Thyroid gland (tissue), 4 donors: Measurements from ENCODE around the gene CACNG7. TPM values are rescaled to one million over a fixed set of nuclear protein-coding genes. Genes with fewer than 3 reads are reported as not detected.

Experiments
- DNase-seq, 2 donors: peaks; one replicate each; pipeline ENCODE4 v3.0.0-alpha.2; 2019
- H3K27ac ChIP-seq, 3 donors: fragments of 200-600 bp; sonication (generic); 1 replicate in 2 of 3; 2 replicates in 1 of 3; pipeline ENCODE4 v1.5.1; 2016 to 2019; ENCODE audit warnings: mild to moderate bottlenecking in 1 of 3, moderate library complexity in 1 of 3
- H3K27me3 ChIP-seq: fragments of 200-600 bp; sonication (generic); one replicate; pipeline ENCODE4 v1.5.1; 2019
- H3K36me3 ChIP-seq, 2 donors: fragments of 200-600 bp; sonication (generic); one replicate each; pipeline ENCODE4 v1.5.1; 2016 to 2019
- H3K4me1 ChIP-seq, 2 donors: fragments of 200-600 bp; sonication (generic); one replicate each; pipeline ENCODE4 v1.5.1; 2017 to 2019
- H3K4me3 ChIP-seq, 3 donors: fragments of 200-600 bp; sonication (generic); replicated peaks in 1 of 3; 1 replicate in 2 of 3; 2 replicates in 1 of 3; pipeline ENCODE4 v1.5.1; 2016; ENCODE audit warnings: mild to moderate bottlenecking in 1 of 3
- H3K9me3 ChIP-seq: fragments of 200-600 bp; sonication (generic); one replicate; pipeline ENCODE4 v1.5.1; 2017
- CTCF ChIP-seq, 6 experiments: fragments of 200-600 bp in 3 of 6; fragments of 450-650 bp in 3 of 6; sonication (generic) in 3 of 6; IDR thresholded peaks; one replicate each; pipeline ENCODE4 v1.5.1; 2016 to 2019; ENCODE audit warnings: antibody characterized with exemption in 6 of 6, mild to moderate bottlenecking in 2 of 6, inconsistent platforms in 1 of 6, moderate library complexity in 1 of 6
- POLR2A ChIP-seq, 2 donors: fragments of 450-650 bp; IDR thresholded peaks; one replicate each; pipeline ENCODE4 v1.6.1; 2017; ENCODE audit warnings: antibody characterized with exemption in 2 of 2, mild to moderate bottlenecking in 2 of 2, moderate library complexity in 1 of 2
- WGBS, 2 donors: methylation state at CpG; one replicate each; pipeline ENCODE4 v1.1.5; 2017; 5-methylcytosine and 5-hydroxymethylcytosine counted together
- intact Hi-C: fragments of 100-400 bp; cut with DNase I; formaldehyde crosslinking; loops from one replicate; pipeline ENCODE4 v1.15.1; 2023
- total RNA-seq, 4 donors: library from RNA; depleted of rRNA; stranded (reverse); fragments of >200 nt; gene quantifications; one replicate each; pipeline ENCODE4 v1.2.3, GENCODE V29; 2016

The CACNG7 gene
- total RNA-seq, 4 donors from 2014 or later, result not detected

GRCh38 chr19:53909471-53910169, 542 bp downstream of the CACNG7 start:
- H3K36me3 ChIP-seq, result no peaks in the 10 kb centered on the region
- no peaks in the 10 kb centered on the region for H3K4me1 ChIP-seq
- H3K27ac ChIP-seq, result no peak overlapping the region
- peaks cover 25% of the 10 kb centered on the region for H3K27me3 ChIP-seq
- intact Hi-C loops, result no loop called here
- TF ChIP-seq CTCF (IDR thresholded peaks at IDR 0.05), result no peak
- TF ChIP-seq POLR2A (IDR thresholded peaks at IDR 0.05), result no peak
- no peaks in the 10 kb centered on the region for H3K9me3 ChIP-seq
- WGBS, 2 donors, result 0 to 1% methylated on average over 17 to 30 of the region's 47 CpGs
- H3K4me3 ChIP-seq, result no peak overlapping the region
- no peak for DNase-seq

DNA sequence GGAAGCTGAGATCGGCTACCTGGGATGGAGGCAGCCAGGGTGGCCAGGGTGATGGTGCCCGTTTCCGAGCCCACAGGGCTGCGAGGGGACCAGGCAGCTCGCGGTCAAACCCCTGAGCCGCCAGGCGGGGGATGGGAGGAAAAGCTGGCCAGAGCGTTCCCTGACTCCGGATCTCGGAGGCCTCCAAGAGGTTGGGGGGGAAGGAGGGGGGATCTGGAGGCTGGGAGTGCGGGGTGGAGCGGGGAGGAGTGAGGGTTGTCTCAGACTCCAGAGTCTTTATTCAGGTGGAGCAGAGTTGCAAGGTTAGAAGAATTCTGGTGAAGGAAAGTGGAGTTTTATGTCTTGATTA, 1.1 kb downstream of the CACNG7 start:
- H3K4me1 ChIP-seq, result no peaks in the 10 kb centered on the region
- no peak overlapping the region for H3K4me3 ChIP-seq
- H3K27me3 ChIP-seq, result peaks cover 25% of the 10 kb centered on the region
- no peak for TF ChIP-seq CTCF (IDR thresholded peaks at IDR 0.05)
- no peak for TF ChIP-seq POLR2A (IDR thresholded peaks at IDR 0.05)
- intact Hi-C loops, result no loop called here
- H3K27ac ChIP-seq, result no peak overlapping the region
- 1% methylated on average over 13 of the region's 13 CpGs for WGBS, 2 donors
- DNase-seq, result no peak
- no peaks in the 10 kb centered on the region for H3K9me3 ChIP-seq
- no peaks in the 10 kb centered on the region for H3K36me3 ChIP-seq

DNA sequence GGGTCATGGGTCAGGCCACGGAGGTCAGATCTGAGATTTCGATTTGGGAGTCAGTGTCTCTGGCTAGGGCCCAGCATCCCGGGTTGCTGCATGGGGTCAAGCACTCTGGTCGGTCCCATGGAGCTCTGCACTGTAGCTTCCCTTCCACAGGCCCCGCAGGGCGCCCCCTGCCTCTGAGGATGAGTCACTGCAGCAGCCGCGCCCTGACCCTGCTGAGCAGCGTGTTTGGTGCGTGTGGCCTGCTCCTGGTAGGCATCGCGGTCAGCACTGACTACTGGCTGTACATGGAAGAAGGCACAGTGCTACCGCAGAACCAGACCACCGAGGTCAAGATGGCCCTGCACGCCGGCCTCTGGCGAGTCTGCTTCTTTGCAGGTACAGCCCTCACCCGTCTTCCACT, 3.6 kb downstream of the CACNG7 start:
- WGBS, 2 donors, result 83 to 88% methylated on average over 2 of the region's 18 CpGs
- Histone ChIP-seq H3K27me3 (peaks cover 19% of the 10 kb centered on the region), H3K36me3 (no peaks in the 10 kb centered on the region), H3K4me3 (no peak overlapping the region), H3K27ac (no peak overlapping the region), H3K9me3 (no peaks in the 10 kb centered on the region), H3K4me1 (no peaks in the 10 kb centered on the region)
- intact Hi-C loops, result no loop called here
- no peak for DNase-seq
- TF ChIP-seq CTCF (IDR thresholded peaks at IDR 0.05) (no peak), POLR2A (IDR thresholded peaks at IDR 0.05) (no peak)

- TF ChIP-seq CTCF (IDR thresholded peaks at IDR 0.05) (no peak), POLR2A (IDR thresholded peaks at IDR 0.05) (no peak)
- Histone ChIP-seq H3K36me3 (no peaks in the 10 kb centered on the region), H3K4me1 (no peaks in the 10 kb centered on the region), H3K27ac (no peak overlapping the region), H3K27me3 (peaks cover under 1% of the 10 kb centered on the region), H3K9me3 (no peaks in the 10 kb centered on the region), H3K4me3 (no peak overlapping the region)
- 61% methylated on average over 8 of the region's 8 CpGs for WGBS, 2 donors
- intact Hi-C loops, result no loop called here
- DNase-seq, result no peak
These were observed 5.9 kb downstream of the CACNG7 start for GRCh38 chr19:53915000-53915399.

DNA sequence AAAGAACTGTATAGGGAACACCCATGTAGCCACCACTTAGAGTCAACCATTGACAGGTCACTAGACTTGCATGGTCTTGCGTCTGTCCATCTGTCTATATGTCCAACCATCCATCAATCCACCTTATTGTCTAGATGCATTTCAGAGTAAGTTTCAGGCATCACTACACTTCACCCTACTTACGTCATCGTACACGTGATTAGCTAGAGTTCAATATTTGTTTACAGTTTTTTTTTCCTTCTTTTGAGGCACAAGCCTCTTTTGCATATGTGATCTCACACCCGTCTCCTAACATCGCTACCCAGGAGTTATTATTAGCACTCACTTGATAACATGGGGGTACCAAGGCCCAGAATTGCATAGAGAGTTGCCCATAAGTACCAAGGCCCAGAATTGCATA, 6.9 kb downstream of the CACNG7 start:
- no peaks in the 10 kb centered on the region for H3K36me3 ChIP-seq
- H3K27ac ChIP-seq, result no peak overlapping the region
- H3K27me3 ChIP-seq, result no peaks in the 10 kb centered on the region
- no peaks in the 10 kb centered on the region for H3K4me1 ChIP-seq
- intact Hi-C loops, result no loop called here
- TF ChIP-seq POLR2A (IDR thresholded peaks at IDR 0.05) (no peak), CTCF (IDR thresholded peaks at IDR 0.05) (no peak)
- H3K9me3 ChIP-seq, result no peaks in the 10 kb centered on the region
- WGBS, 2 donors, result 77 to 80% methylated on average over 6 of the region's 6 CpGs
- no peak overlapping the region for H3K4me3 ChIP-seq
- no peak for DNase-seq
